ENCODE data around the gene VWA1.
"Not testable (repeated sequence)": the region's sequence is repeated elsewhere in the genome, so short reads cannot be mapped to it uniquely, and the experiment has no call there.

The VWA1 gene

DNA sequence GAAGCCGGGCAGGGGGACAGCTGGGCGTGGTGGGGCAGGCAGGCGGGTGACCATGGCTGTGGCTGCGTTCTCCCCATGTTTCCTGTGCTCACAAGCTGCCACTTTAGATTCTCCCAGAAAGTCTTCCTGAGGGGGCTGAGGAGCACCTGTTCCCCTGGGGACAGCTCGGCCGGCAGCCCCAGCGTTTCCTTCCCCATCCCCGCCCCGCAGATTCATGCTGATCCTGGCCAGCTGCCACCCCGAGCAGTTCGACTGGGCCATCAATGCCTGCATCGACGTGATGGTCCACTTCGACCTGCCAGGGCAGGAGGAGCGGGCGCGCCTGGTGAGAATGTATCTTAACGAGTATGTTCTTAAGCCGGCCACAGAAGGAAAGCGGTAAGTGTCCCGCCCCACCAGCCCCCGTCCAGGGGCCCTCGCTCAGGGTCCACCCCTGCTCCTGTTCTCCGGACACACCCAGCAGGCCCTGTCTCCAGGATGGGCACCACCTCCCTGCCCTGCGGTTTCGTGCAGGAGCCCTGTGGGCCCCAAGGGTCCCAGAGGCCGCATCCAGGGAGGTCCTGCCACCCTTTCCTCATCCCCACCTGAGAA, 25.1 kb downstream of the VWA1 start:
- DNase-seq (ENCODE audit: low read depth): no peak
- no peak overlapping the region for H3K4me3 ChIP-seq (replicated peaks; ENCODE audit: low read depth, low read length)
- TF ChIP-seq, protein P1, sequence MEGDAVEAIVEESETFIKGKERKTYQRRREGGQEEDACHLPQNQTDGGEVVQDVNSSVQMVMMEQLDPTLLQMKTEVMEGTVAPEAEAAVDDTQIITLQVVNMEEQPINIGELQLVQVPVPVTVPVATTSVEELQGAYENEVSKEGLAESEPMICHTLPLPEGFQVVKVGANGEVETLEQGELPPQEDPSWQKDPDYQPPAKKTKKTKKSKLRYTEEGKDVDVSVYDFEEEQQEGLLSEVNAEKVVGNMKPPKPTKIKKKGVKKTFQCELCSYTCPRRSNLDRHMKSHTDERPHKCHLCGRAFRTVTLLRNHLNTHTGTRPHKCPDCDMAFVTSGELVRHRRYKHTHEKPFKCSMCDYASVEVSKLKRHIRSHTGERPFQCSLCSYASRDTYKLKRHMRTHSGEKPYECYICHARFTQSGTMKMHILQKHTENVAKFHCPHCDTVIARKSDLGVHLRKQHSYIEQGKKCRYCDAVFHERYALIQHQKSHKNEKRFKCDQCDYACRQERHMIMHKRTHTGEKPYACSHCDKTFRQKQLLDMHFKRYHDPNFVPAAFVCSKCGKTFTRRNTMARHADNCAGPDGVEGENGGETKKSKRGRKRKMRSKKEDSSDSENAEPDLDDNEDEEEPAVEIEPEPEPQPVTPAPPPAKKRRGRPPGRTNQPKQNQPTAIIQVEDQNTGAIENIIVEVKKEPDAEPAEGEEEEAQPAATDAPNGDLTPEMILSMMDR (IDR thresholded peaks at IDR 0.05; ENCODE audit: low read length, missing control alignments): no peak

DNA sequence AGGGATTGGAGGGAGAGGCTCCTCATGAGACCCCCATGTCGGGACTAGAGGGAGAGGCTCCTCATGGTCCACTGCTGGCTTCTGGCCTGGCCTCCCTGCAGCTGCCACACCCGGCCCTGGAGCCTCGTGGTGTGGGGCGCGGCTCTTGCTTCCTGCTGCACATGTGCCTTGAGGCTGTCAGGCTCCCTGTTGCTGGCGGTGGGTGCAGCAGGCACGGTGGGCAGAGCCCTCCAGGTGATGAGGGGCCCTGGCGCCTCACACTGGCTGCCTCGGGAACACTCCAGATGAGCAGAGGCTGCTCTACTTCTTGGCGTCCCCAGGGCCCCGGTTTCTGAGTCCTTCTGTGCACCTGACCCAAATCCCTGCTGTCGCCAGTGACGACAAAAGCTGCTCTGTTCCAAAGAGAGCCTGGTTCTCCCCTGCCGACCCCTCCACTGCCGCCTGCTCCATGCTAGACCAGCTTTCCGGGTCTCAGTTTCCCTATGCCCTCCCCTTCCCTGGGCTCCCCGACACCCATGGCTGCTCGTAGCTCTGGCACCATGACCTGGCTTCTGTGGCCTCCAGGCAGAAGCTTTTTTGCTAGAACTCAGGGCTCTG, 26.3 kb downstream of the VWA1 start:
- no peak overlapping the region for H3K4me3 ChIP-seq (replicated peaks; ENCODE audit: low read depth, low read length)
- TF ChIP-seq, protein P1 (IDR thresholded peaks at IDR 0.05; ENCODE audit: low read length, missing control alignments): no peak
- no peak for DNase-seq (ENCODE audit: low read depth)

DNA sequence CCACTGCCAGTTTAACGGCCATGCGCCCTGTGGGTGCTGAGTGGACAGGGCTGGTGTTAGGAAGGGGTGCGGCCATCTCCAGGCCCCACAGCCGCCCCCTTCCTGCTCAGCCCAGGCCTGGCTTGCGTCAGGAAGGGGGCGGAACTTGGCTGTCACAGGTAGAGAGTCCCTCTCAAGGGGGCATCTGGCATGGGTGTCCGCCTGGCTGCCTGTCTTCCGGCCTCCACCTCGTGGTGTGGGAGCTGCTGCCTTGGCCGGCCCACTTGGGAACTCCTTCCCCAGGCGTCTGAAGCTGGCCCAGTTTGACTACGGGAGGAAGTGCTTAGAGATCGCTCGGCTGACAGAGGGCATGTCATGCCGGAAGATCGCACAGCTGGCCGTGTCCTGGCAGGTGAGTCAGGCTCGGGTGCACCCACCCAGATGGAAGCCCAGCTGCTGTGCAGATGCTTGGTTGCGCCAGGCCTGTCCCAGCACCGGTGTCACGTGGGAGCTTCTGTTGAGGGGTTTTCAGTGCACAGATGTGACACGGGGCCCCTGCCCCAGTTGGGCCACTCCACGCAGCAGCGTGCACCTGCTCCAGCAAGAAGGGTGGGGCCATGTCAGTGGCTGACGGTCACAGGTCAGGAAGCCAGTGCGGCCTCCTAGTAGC, 27.0 kb downstream of the VWA1 start:
- peak; percentile 47 for DNase-seq (ENCODE audit: low read depth)
- TF ChIP-seq, protein P1 (IDR thresholded peaks at IDR 0.05; ENCODE audit: low read length, missing control alignments): no peak
- no peak overlapping the region for H3K4me3 ChIP-seq (replicated peaks; ENCODE audit: low read depth, low read length)

DNA sequence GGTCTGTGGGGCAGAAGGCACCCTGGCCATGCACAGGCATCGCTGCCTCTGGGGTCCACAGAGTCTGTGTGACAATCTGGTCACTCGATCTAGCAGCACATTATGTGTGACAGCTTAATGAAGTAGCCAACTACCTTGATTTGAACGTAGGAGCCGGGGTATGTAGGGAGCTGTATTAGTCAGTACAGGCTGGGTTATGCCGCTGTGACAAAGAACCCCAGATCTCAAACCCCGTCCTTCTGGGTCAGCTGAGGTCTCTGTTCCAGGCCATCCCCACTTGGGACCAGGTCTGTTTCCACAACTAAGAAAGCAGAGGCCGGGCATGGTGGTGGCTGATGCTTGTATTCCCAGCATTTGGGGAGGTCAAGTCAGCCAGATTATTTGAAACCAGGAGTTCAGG, 27.8 kb downstream of the VWA1 start:
- no peak for DNase-seq (ENCODE audit: low read depth)
- TF ChIP-seq, protein P1 (IDR thresholded peaks at IDR 0.05; ENCODE audit: low read length, missing control alignments): no peak
- H3K4me3 ChIP-seq (replicated peaks; ENCODE audit: low read depth, low read length): no peak overlapping the region

DNA sequence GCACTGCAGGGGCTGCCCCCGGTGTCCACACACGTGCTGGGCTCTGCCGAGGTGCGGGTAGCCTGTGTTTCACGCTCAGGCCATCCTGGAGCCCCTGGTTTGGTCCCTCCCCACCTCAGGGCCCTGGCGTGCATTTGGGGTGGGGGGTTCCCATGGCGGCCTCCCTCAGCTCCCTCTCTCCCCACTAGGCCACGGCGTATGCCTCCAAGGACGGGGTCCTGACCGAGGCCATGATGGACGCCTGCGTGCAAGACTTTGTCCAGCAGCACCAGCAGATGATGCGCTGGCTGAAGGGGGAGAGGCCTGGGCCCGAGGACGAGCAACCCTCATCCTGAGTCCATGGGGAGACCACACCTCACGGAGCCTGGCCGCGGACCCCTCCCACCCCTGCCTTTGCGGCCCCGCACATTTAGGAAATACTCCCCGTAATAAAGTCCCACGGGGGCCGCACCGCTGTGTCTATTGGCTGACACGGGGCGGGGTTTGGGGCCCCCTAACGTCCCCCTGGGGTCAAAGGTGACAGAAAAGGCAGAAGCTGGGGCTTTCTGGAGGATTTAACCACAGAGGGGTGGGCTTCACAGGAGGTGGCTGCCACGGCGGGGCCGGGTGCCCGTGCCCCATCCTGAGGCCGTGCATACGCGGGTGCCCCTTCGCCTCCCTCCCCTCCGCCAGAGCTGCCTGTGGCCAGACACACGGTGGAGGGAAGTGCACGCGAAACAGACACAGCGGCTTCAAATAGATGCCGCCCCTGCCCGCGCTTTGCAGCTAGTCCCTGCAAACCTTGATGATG, 32.9 kb downstream of the VWA1 start:
- DNase-seq (ENCODE audit: low read depth): not testable (repeated sequence)

DNA sequence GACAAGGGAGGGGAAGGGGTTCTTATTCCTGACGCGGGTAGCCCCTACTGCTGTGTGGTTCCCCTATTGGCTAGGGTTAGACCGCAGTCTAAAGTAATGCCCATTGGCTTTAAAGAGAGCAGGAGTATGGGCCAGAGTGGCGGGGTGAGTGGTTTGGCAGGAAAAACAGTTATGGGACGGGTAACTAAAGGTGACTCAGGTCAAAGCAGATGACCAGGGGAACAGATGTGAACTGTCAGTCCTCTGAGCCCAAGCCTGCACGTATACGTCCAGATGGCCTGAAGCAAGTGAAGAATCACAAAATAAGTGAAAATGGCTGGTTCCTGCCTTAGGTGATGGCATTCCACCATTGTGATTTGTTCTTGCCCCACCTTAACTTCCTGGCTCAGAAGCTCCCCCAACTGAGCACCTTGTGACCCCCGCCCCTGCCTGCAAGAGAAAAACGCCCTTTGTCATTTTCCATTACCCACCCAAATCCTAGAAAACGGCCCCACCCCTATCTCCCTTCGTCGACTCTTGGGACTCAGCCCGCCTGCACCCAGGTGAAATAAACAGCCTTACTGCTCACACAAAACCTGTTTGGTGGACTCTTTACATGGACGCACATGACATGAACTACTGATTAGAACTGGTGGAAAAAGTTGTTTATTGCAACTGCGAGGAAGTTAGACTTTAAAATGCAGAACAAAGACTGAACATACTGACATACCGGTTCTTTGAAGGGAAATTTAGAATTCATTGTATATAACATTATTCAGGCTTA, 35.3 kb downstream of the VWA1 start:
- DNase-seq (ENCODE audit: low read depth): no peak
- H3K4me3 ChIP-seq (replicated peaks; ENCODE audit: low read depth, low read length): peak overlapping the region; percentile 86
- TF ChIP-seq, protein P1 (IDR thresholded peaks at IDR 0.05; ENCODE audit: low read length, missing control alignments): no peak

More for the DNA sequence above, 32.9 kb downstream of the VWA1 start:
- not testable (repeated sequence) for H3K4me3 ChIP-seq (replicated peaks; ENCODE audit: low read depth, low read length)

Data from fibroblast of pulmonary artery (primary cell).